Epithelial cell of esophagus (primary cell): ENCODE data around the gene SMAD2.
A peak's percentile ranks its signal among the peaks of the same experiment; 100 is the strongest.

Experiments
- DNase-seq: peaks from one replicate; pipeline ENCODE4 v3.0.0; 2010; ENCODE audit warnings: low read depth
- H3K4me3 ChIP-seq: 2 replicates; pipeline ENCODE4 v1.5.1; 2011; ENCODE audit warnings: mild to moderate bottlenecking, low read length, control low read depth
- TF ChIP-seq, protein P1 (sequence below): IDR thresholded peaks from 2 replicates; pipeline ENCODE4 v1.5.1; 2011; ENCODE audit warnings: low read depth, mild to moderate bottlenecking, low read length, control low read depth, inconsistent platforms; ENCODE audit not compliant: insufficient read depth; ENCODE audit errors: missing control alignments

SMAD2 gene

GRCh38 chr18:47899107-47899840 is 31.2 kb downstream of the SMAD2 start:
- TF ChIP-seq, protein P1, sequence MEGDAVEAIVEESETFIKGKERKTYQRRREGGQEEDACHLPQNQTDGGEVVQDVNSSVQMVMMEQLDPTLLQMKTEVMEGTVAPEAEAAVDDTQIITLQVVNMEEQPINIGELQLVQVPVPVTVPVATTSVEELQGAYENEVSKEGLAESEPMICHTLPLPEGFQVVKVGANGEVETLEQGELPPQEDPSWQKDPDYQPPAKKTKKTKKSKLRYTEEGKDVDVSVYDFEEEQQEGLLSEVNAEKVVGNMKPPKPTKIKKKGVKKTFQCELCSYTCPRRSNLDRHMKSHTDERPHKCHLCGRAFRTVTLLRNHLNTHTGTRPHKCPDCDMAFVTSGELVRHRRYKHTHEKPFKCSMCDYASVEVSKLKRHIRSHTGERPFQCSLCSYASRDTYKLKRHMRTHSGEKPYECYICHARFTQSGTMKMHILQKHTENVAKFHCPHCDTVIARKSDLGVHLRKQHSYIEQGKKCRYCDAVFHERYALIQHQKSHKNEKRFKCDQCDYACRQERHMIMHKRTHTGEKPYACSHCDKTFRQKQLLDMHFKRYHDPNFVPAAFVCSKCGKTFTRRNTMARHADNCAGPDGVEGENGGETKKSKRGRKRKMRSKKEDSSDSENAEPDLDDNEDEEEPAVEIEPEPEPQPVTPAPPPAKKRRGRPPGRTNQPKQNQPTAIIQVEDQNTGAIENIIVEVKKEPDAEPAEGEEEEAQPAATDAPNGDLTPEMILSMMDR: peak; percentile 23
- no peak overlapping the region for H3K4me3 ChIP-seq
- DNase-seq: no peak

GRCh38 chr18:47898696-47899095 is 31.8 kb downstream of the SMAD2 start:
- no peak for DNase-seq
- no peak overlapping the region for H3K4me3 ChIP-seq
- TF ChIP-seq, protein P1: no peak

DNA sequence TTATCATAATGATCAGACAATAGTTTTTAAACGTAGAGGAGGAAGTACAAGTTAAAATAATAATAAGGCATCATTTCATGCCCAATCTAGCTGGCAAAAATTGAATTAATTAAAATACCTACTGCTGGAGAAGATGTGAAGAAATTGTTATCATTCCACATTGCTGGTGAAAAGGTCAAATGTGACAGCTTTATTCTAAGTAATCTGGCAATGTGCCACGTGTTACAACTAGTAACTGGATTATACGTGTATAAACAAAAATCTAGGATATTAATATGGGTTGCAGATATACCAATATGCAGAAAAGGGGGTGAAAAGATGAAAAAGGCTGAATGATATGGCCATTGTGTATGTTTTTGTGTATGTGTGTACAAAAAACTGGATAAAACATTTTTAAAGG is 32.4 kb downstream of the SMAD2 start:
- TF ChIP-seq, protein P1: no peak
- DNase-seq: no peak
- no peak overlapping the region for H3K4me3 ChIP-seq

DNA sequence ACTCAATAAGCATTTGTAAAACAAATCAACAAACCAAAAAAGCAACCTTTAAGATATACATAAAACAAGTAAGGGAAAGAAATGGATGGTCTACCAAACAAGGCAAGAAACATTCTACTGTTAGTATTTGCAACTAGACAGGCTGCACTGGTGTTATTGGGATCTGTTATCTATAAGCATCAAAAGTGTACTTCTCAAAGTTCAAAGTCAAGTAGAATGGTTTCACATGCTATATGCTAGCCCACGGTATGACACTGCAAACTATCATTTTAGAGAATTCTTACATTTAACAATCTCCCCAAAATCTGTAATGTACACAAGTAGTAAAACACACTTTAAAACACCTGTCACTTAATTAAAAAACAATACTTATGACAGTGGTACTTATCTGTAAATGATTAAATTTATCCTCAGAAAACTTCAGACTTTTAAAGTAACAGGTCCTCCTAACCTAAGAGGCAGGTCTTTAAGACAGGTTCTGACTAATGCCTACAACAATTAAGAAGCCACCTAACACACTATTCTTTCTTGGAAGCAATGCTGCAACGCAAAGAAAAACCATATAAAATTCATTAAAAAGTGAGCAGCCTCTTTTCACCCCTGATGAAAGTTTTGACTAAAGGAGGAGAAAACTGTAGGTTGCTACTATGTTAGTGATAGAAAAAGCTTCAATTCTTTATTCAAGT is 34.8 kb downstream of the SMAD2 start:
- DNase-seq: no peak
- TF ChIP-seq, protein P1: no peak
- no peak overlapping the region for H3K4me3 ChIP-seq

- H3K4me3 ChIP-seq: no peak overlapping the region
- DNase-seq: no peak
- TF ChIP-seq, protein P1: no peak
These were observed 36.3 kb downstream of the SMAD2 start for GRCh38 chr18:47893939-47894699.

DNA sequence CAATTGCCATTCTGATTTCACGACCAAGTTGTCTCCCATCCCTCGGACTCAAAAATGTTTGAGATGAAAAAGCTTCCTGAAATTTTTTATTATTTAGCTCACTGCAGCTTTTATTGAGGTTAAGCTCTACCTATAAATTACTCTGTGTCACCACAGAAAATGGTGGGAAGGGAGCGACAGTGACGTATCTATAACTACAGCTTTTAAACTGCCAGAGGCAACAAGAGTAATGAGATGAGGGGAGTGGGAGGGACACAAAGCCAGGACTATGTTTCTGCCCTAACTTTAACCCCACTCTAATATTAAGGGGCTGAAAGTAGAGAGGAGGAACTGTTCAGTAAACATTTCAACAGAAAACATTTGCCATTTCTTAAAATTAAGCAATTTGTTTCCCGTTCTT is 37.4 kb downstream of the SMAD2 start:
- TF ChIP-seq, protein P1: no peak
- H3K4me3 ChIP-seq: no peak overlapping the region
- no peak for DNase-seq
